Left lung (tissue), 10 donors: Measurements from ENCODE around the gene KRTAP10-8. TPM values are rescaled to one million over a fixed set of nuclear protein-coding genes. Genes with fewer than 3 reads are reported as not detected.
A peak's percentile ranks its signal among the peaks of the same experiment; 100 is the strongest.

Experiments
- ATAC-seq: fragments of 200-7000 bp; cut with Tn5 transposase; one replicate; pipeline ENCODE4 v1.9.1; 2020; ENCODE audit warnings: moderate library complexity
- DNase-seq, 4 donors: peaks; one replicate each; pipeline ENCODE4 v3.0.0-alpha.2; 2013 to 2020
- H3K27ac ChIP-seq, 2 donors: fragments of 200-600 bp; sonication (generic) in 1 of 2; one replicate each; pipeline versions ENCODE4 v1.5.0 to v1.8.0; 2020 to 2021
- H3K27me3 ChIP-seq, 2 donors: fragments of 200-600 bp; sonication (generic) in 1 of 2; one replicate each; pipeline versions ENCODE4 v1.5.0 to v1.8.0; 2020 to 2021
- H3K36me3 ChIP-seq, 2 donors: fragments of 200-600 bp; sonication (generic) in 1 of 2; one replicate each; pipeline versions ENCODE4 v1.5.0 to v1.8.0; 2020 to 2021
- H3K4me1 ChIP-seq, 2 donors: fragments of 200-600 bp; one replicate each; pipeline ENCODE4 v1.8.0; 2021
- H3K4me3 ChIP-seq, 2 donors: fragments of 200-600 bp; sonication (generic) in 1 of 2; one replicate each; pipeline versions ENCODE4 v1.5.0 to v1.8.0; 2020 to 2021; ENCODE audit warnings: mild to moderate bottlenecking in 1 of 2
- H3K9me3 ChIP-seq, 2 donors: fragments of 200-600 bp; sonication (generic) in 1 of 2; one replicate each; pipeline versions ENCODE4 v1.5.0 to v1.8.0; 2020 to 2021
- CTCF ChIP-seq, 2 donors: fragments of 200-600 bp; sonication (generic) in 1 of 2; IDR thresholded peaks; one replicate each; pipeline versions ENCODE4 v1.5.0 to v1.8.0; 2021; ENCODE audit warnings: antibody characterized with exemption in 2 of 2
- intact Hi-C, 2 donors: fragments of 100-400 bp; cut with DNase I; formaldehyde crosslinking; loops; one replicate each; pipeline versions ENCODE4 v1.11.2 to v1.14.2; 2022
- polyA plus RNA-seq, 6 donors: library from polyadenylated mRNA; unstranded; fragments of 120-200 nt; gene quantifications; one replicate each; pipeline ENCODE4 v1.2.1, GENCODE V29; 2013; ENCODE audit not compliant: insufficient read length in 6 of 6
- total RNA-seq, 2 donors: library from RNA; stranded (reverse); fragmentation: NEBNext Ultra II Directional; extraction: Animal tissue kit (Norgen Biotek cat#: 25700); gene quantifications; one replicate each; pipeline ENCODE4 v1.2.1, GENCODE V29; 2021
- donor health status: DM: no; HTN: yes; CAD: no.
- donor health status: DM: no; HTN: no; CAD: no.

The KRTAP10-8 gene
- total and polyA plus RNA-seq, 8 donors = not detected

- H3K4me1 ChIP-seq = no peaks in the 10 kb centered on the region
- TF ChIP-seq CTCF (IDR thresholded peaks at IDR 0.05) = no peak
- no peak overlapping the region for H3K27ac ChIP-seq
- H3K9me3 ChIP-seq = no peaks in the 10 kb centered on the region
- no peak for ATAC-seq
- DNase-seq = peak in 1 of 4 donors; percentile 70
- no peak overlapping the region for H3K4me3 ChIP-seq
- intact Hi-C loops = no loop called here
- H3K36me3 ChIP-seq = no peaks in the 10 kb centered on the region
- H3K27me3 ChIP-seq = peaks cover 0 to 22% of the 10 kb centered on the region in 2 donors
These were observed 43.6 kb upstream of the KRTAP10-8 start for GRCh38 chr21:44568261-44568660.

- Histone ChIP-seq H3K4me1 (no peaks in the 10 kb centered on the region), H3K4me3 (no peak overlapping the region), H3K36me3 (no peaks in the 10 kb centered on the region), H3K9me3 (no peaks in the 10 kb centered on the region), H3K27ac (no peak overlapping the region), H3K27me3 (peaks cover 0 to 26% of the 10 kb centered on the region in 2 donors)
- no peak for TF ChIP-seq CTCF (IDR thresholded peaks at IDR 0.05)
- ATAC-seq (no peak), DNase-seq (peak in 1 of 4 donors; percentile 47)
- intact Hi-C loops = no loop called here
These were observed 43.0 kb upstream of the KRTAP10-8 start for GRCh38 chr21:44568667-44569556.

- no peak for TF ChIP-seq CTCF (IDR thresholded peaks at IDR 0.05)
- H3K4me3 ChIP-seq = no peak overlapping the region
- peaks cover 0 to 36% of the 10 kb centered on the region in 2 donors for H3K27me3 ChIP-seq
- ATAC-seq = no peak
- H3K27ac ChIP-seq = no peak overlapping the region
- H3K9me3 ChIP-seq = no peaks in the 10 kb centered on the region
- peak in 1 of 4 donors; percentile 55 for DNase-seq
- no peaks in the 10 kb centered on the region for H3K36me3 ChIP-seq
- intact Hi-C loops = no loop called here
- no peaks in the 10 kb centered on the region for H3K4me1 ChIP-seq
These were observed 41.9 kb upstream of the KRTAP10-8 start for GRCh38 chr21:44569861-44570517.

- ATAC-seq (no peak), DNase-seq (no peak)
- H3K27ac ChIP-seq = no peak overlapping the region
- H3K4me1 ChIP-seq = no peaks in the 10 kb centered on the region
- H3K9me3 ChIP-seq = no peaks in the 10 kb centered on the region
- TF ChIP-seq CTCF (IDR thresholded peaks at IDR 0.05) = no peak
- peaks cover 0 to 43% of the 10 kb centered on the region in 2 donors for H3K27me3 ChIP-seq
- intact Hi-C loops = no loop called here
- no peak overlapping the region for H3K4me3 ChIP-seq
- no peaks in the 10 kb centered on the region for H3K36me3 ChIP-seq
These were observed 40.6 kb upstream of the KRTAP10-8 start for GRCh38 chr21:44571296-44571695.
